Breast epithelium (tissue), 3 donors: Measurements from ENCODE around the gene UTP15.

Experiments
- POLR2AphosphoS5 ChIP-seq, 3 donors: sonication (generic); formaldehyde crosslinking; IDR thresholded peaks; one replicate each; pipeline ENCODE4 v1.6.1; 2017; ENCODE audit warnings: antibody characterized with exemption in 3 of 3
- TF ChIP-seq, protein P1 (sequence below), 3 donors: fragments of 450-650 bp; IDR thresholded peaks; one replicate each; pipeline ENCODE4 v1.5.1; 2016 to 2017; ENCODE audit warnings: antibody characterized with exemption in 3 of 3, mild to moderate bottlenecking in 3 of 3, moderate library complexity in 3 of 3

- TF ChIP-seq, protein P1, sequence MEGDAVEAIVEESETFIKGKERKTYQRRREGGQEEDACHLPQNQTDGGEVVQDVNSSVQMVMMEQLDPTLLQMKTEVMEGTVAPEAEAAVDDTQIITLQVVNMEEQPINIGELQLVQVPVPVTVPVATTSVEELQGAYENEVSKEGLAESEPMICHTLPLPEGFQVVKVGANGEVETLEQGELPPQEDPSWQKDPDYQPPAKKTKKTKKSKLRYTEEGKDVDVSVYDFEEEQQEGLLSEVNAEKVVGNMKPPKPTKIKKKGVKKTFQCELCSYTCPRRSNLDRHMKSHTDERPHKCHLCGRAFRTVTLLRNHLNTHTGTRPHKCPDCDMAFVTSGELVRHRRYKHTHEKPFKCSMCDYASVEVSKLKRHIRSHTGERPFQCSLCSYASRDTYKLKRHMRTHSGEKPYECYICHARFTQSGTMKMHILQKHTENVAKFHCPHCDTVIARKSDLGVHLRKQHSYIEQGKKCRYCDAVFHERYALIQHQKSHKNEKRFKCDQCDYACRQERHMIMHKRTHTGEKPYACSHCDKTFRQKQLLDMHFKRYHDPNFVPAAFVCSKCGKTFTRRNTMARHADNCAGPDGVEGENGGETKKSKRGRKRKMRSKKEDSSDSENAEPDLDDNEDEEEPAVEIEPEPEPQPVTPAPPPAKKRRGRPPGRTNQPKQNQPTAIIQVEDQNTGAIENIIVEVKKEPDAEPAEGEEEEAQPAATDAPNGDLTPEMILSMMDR (IDR thresholded peaks at IDR 0.05): no peak
- no peak for TF ChIP-seq POLR2AphosphoS5 (IDR thresholded peaks at IDR 0.05)
These were observed 27.0 kb downstream of the UTP15 start for GRCh38 chr5:73592551-73592950.
